ENCODE data around the gene ZFP36L1.
A peak's percentile ranks its signal among the peaks of the same experiment; 100 is the strongest.

ZFP36L1 gene

DNA sequence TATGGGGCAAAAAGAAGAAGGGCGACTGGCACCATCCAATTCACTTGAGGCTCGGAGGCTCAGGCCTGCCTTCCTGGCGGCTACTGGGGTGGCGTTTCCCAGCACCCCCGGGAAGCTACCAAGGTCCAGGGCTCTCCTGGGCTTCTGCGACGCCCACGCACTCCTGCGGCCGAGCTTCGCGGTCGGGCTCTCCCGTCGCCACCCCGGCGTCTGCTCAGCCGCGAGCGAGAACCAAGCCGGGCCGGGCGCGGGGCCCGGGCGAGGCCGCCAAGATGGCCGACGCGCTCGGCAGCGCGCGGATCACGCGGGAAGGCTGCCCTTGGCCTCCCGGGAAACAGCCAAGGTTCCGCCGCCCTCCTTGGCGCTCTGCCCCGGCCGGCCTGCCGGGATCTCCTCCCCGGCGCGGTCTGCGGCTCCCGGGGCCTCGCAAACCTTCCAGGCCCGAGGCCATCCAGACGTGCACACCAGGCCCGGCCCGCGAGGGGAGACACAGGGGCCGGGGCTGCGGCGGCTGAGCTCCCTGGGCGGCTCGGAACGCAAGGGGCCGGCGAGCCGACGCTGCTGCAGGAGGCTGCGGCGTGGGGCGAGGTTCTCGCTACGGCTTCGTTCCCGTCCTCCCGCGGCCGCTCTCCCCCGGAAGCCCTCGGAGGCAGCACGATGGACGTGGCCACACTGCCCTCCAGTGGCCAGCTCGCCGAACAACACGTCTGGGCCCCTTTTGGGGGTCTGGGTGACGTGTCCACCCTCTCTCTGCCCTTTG, 23.5 kb upstream of the ZFP36L1 start:
- peak; percentile 95 for DNase-seq
- ATAC-seq = peak; percentile 72

GRCh38 chr14:68815298-68816182, 22.7 kb upstream of the ZFP36L1 start:
- no peak for DNase-seq
- ATAC-seq = no peak

DNA sequence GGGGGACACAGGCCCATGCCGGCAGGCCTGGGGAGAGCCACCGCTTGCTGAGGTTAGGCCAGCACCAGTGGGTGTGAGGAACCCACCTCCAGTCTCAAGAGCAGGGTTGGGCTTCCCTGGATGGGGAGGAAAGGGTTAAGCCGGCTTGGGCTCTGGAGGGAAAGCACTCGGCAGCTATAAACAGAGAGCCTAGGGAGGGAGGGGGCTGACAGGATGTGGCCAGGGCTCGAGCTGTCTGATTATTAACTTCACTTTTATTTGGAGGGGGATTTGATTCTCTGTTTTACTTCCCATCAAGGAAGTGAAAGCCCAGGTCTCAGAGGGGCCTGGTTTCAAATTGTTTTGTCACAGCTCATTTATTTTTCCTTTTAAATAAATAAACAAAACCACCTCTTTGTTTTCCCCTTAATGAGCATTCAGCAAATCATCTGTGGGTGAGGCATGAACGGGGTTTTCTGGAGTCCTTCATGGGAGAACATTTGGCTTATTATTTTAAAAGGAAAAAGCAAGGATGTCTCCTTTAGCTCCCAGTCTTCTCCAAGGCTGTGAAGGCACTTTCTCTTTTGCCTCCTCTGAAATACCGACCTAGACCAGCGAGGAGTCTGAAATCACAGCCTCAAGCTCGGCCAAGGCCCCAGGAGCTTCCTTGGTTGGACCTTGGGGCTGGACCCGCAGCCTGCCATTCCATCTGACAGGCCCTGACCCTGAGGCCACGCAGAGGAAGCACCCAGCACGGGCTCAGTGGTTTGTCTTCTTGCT, 21.9 kb upstream of the ZFP36L1 start:
- peak; percentile 70 for DNase-seq
- ATAC-seq = peak; percentile 6

GRCh38 chr14:68814238-68814538, 21.3 kb upstream of the ZFP36L1 start:
- DNase-seq = no peak
- no peak for ATAC-seq

DNA sequence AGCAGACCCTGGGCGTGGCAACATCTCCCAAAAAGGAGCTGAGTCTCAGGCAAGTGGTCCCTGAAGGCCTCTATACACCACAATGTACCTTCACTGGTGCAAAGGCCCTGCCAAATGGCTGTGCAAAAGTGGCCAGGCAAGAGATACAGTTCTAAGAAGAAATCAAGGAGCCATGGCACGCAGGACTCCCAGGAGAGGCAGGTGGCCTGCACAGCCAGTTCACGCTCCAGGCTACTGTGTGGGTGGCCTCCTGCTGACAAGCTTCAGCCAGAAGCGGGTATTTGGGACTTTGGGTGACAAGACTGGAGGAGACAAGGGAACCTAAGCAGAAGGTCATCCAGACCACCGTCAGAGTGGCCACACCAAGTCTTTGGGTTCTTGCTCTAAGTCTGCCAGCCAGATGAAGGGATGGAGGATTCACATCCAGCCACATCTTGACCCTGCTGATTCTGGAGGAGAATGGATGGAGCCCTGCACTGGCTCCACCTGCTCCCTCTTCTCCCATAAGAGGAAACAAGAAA, 20.5 kb upstream of the ZFP36L1 start:
- DNase-seq (no peak), ATAC-seq (no peak)

GRCh38 chr14:68811171-68811570, 18.3 kb upstream of the ZFP36L1 start:
- ATAC-seq = no peak

DNA sequence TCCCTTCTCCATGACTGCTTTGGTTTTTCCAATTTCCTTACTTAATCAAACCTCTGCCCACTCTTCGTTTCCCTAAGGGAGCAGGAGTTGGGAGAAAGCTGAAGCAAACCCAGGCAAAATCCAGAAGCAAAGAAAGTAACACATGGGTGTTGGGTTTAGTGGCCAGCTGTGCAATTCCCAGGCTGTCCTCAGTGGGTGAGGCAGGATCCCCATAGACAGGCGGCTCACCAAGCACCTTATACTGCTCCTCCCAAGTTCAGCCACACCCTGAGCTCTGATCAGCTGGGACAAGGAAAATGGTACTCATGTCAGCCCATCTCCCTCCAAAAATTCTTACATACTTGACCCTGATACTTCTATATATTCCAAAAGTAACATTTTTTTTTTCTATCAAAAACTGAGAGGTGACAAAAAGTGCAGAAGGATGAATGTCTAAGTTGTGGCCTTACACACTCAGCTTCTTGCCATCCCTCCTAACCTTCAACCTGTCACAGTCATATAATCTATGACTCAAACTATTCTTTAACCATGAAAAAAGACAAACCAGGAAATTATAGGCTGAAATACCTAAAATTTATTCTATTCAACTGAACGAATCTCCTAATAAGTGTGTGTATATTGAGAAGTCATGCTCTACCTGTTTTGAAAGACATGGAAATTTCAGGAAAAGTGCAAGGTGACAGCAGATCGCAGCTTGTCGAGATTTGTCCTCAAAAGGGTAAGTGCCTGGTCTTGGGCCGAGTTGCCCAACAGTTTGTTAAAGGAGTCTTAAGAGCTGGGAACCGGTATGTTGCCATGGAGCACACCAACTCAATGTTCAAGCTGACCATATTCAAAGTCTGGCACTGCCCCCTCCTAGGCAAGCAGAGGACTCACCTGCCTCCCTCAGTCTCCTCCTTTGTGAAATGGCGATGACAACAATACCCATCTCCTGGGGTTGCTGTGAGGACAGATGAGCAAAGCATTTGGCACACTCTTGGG, 17.6 kb upstream of the ZFP36L1 start:
- DNase-seq = no peak
- no peak for ATAC-seq

More at GRCh38 chr14:68811171-68811570, 18.3 kb upstream of the ZFP36L1 start:
- no peak for DNase-seq

GRCh38 chr14:68809524-68809923, 16.7 kb upstream of the ZFP36L1 start:
- no peak for DNase-seq
- no peak for ATAC-seq

GRCh38 chr14:68808696-68809480, 16.0 kb upstream of the ZFP36L1 start:
- ATAC-seq = no peak
- no peak for DNase-seq

GRCh38 chr14:68807987-68808386, 15.1 kb upstream of the ZFP36L1 start:
- DNase-seq = no peak
- ATAC-seq = no peak

DNA sequence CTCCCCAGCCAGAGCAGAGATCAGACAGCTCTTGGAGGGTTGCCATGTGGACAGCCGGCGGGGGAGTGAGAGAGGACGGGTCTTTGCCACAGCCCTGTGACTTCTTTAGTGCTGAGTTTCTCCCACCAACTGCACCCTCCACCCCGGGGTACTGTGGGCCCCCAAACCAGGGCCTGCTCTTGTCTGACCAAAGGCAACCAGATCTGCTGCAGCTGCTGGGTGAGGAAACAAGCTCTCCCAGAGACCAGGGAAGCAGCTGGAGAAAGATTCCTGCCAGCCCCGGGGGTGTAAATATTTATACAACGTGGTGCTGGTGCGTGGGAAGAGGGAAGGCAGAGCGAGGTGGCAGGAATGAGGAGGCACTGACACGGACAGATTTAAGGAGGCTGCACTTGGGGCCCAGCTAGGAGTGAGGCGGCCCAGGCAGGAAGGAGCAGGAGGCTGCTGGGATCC, 14.3 kb upstream of the ZFP36L1 start:
- ATAC-seq = no peak
- no peak for DNase-seq

GRCh38 chr14:68806526-68807147, 13.8 kb upstream of the ZFP36L1 start:
- ATAC-seq = no peak
- DNase-seq = no peak

DNA sequence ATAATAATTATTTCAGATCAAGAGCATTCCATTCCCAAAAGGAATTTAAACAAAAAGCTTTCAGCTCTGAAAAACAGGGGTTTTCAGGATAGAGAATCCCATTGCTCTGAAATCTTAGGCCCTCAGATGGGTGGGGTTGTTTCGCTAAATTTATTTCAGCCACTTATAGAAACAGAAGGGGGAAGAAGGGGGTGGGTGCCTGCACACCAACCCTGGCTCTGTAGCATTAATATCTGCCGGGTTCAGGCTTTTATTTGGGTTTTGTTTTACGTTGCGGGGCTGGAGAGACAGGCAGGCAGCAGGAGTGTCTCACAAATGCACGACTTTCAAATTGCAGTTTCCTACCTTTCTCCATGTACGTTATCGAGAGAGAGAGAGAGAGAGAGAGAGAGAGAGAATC, 12.5 kb upstream of the ZFP36L1 start:
- DNase-seq (no peak), ATAC-seq (no peak)

GRCh38 chr14:68801631-68802030, 8.8 kb upstream of the ZFP36L1 start:
- DNase-seq (no peak), ATAC-seq (no peak)

DNA sequence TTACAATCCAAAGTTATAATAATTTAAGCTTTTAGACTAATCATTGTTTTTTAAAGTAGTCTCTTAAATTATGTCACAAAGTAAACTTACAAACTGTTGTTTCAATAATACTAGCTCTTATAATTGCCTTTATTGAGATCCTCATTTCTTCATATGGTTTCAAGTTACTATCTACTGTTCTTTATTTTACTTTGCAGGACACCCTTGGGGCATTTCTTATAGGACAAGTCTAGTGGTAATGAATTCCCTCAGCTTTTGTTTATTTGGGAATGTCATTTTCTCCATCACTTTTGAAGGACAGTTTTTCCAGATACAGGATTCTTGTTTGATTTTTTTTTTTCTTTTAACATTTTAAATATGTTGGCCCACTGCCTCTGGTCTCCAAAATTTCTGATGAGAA, 8.1 kb upstream of the ZFP36L1 start:
- DNase-seq (no peak), ATAC-seq (no peak)

GRCh38 chr14:68800390-68800789, 7.5 kb upstream of the ZFP36L1 start:
- ATAC-seq = no peak
- DNase-seq = no peak

- ATAC-seq = no peak
- DNase-seq = no peak
Measured at GRCh38 chr14:68798621-68799020, 5.8 kb upstream of the ZFP36L1 start.

DNA sequence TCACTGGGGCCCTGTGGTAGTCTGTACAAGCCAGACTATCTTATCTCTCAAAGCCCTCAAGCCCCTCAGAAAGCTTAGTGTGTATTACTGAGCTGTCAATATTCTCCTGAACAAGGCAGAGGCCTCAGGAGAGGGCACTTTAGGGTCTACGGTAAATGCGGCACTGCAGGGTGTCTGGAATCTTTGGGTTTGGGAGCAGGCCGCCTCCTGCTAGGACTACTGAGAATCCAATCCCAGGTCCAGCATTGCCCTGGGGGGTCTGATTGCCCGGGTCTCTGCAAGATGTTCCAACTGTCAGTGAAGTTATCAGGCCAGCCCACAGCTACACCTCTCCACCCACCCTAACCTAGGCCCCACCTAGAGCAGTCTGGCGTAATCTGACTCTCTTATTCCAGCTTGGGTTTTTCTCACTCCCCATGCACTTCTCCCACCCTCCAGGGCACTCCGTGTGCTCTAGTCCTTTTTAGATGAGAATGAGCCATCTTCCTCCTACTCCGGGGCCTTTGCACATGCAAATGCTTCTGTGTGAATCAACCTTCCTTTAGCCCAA, 4.3 kb upstream of the ZFP36L1 start:
- ATAC-seq (peak; percentile 22), DNase-seq (peak; percentile 41)

GRCh38 chr14:68796418-68797101, 3.7 kb upstream of the ZFP36L1 start:
- DNase-seq = no peak
- no peak for ATAC-seq
